DND-41 (cell line): ENCODE measurements around the gene ANTKMT.

Experiments used
- CTCF ChIP-seq: IDR thresholded peaks from 2 replicates; pipeline ENCODE4 v1.5.1; 2012; ENCODE audit warnings: borderline replicate concordance, low read length, moderate library complexity, mild to moderate bottlenecking; ENCODE audit not compliant: poor library complexity, severe bottlenecking; ENCODE audit errors: extremely low read depth
- EZH2 ChIP-seq: IDR thresholded peaks from 3 replicates; pipeline ENCODE4 v1.6.1; 2012; ENCODE audit warnings: borderline replicate concordance, low read depth, mild to moderate bottlenecking, moderate library complexity, low read length, inconsistent platforms; ENCODE audit not compliant: severe bottlenecking

GRCh38 chr16:747978-748746 lies 27.2 kb downstream of the ANTKMT start:
- TF ChIP-seq CTCF (no peak), EZH2 (no peak)
